Transverse colon (tissue), 4 donors: ENCODE results near the gene EML3. TPM values are rescaled to one million over a fixed set of nuclear protein-coding genes. Genes with fewer than 3 reads are reported as not detected.
"Not testable (repeated sequence)": the region's sequence is repeated elsewhere in the genome, so short reads cannot be mapped to it uniquely, and the experiment has no call there.

Source experiments
- DNase-seq: peaks from one replicate; pipeline ENCODE4 v3.0.0-alpha.2; 2019
- H3K27ac ChIP-seq, 4 donors: fragments of 200-600 bp; sonication (generic); 2 replicates each; pipeline ENCODE4 v1.5.1; 2016 to 2018; ENCODE audit warnings: inconsistent platforms in 4 of 4
- H3K27me3 ChIP-seq: fragments of 200-600 bp; sonication (generic); 2 replicates; pipeline ENCODE4 v1.5.1; 2017; ENCODE audit warnings: inconsistent platforms
- H3K36me3 ChIP-seq, 4 donors: fragments of 200-600 bp; sonication (generic); 2 replicates each; pipeline ENCODE4 v1.5.1; 2017 to 2019; ENCODE audit warnings: inconsistent platforms in 4 of 4
- H3K4me1 ChIP-seq, 4 donors: fragments of 200-600 bp; sonication (generic); 2 replicates each; pipeline ENCODE4 v1.5.1; 2017 to 2020; ENCODE audit warnings: inconsistent platforms in 4 of 4
- H3K4me3 ChIP-seq, 4 donors: fragments of 200-600 bp; sonication (generic); 1 replicate in 1 of 4; 2 replicates in 3 of 4; pipeline versions ENCODE4 v1.5.1 to v1.6.1; 2017 to 2019; ENCODE audit warnings: inconsistent platforms in 4 of 4
- H3K9me3 ChIP-seq, 2 donors: fragments of 200-600 bp; sonication (generic); 2 replicates each; pipeline ENCODE4 v1.5.1; 2017 to 2019; ENCODE audit warnings: inconsistent platforms in 2 of 2
- EP300 ChIP-seq: sonication (generic); formaldehyde crosslinking; IDR thresholded peaks from one replicate; pipeline ENCODE4 v1.6.1; 2017; ENCODE audit warnings: antibody characterized with exemption, low read depth
- POLR2A ChIP-seq: fragments of 450-650 bp; IDR thresholded peaks from one replicate; pipeline ENCODE4 v1.6.1; 2016; ENCODE audit warnings: antibody characterized with exemption, mild to moderate bottlenecking, moderate library complexity
- POLR2AphosphoS5 ChIP-seq, 3 donors: sonication (generic); formaldehyde crosslinking; IDR thresholded peaks; one replicate each; pipeline ENCODE4 v1.6.1; 2016; ENCODE audit warnings: antibody characterized with exemption in 3 of 3
- WGBS, 2 donors: methylation state at CpG; one replicate each; pipeline ENCODE4 v1.1.5; 2018; ENCODE audit warnings: low coverage in 1 of 2; 5-methylcytosine and 5-hydroxymethylcytosine counted together
- in situ Hi-C, 4 donors: fragments of 200-750 bp; cut with MboI; loops; one replicate each; pipeline versions ENCODE4 v1.15.0 to v1.15.1; 2017; ENCODE audit warnings: low sequenced_read_pairs in 3 of 4, low pct_ligation_motif_present in 1 of 4, low pct_unique_long_range_greater_than_20kb in 1 of 4
- intact Hi-C: fragments of 100-400 bp; cut with DNase I; formaldehyde crosslinking; loops from one replicate; pipeline ENCODE4 v1.15.1; 2023; ENCODE audit warnings: low total_unique reads
- total RNA-seq, 4 donors: library from RNA; depleted of rRNA; stranded (reverse); fragments of >200 nt; gene quantifications; one replicate each; pipeline ENCODE4 v1.1.0, GENCODE V29; 2016
- TF ChIP-seq, protein P1 (sequence below), 5 experiments: fragments of 200-600 bp in 3 of 5; fragments of 450-650 bp in 2 of 5; sonication (generic) in 3 of 5; IDR thresholded peaks; 1 replicate in 2 of 5; 2 replicates in 3 of 5; pipeline ENCODE4 v1.5.1; 2016 to 2017; ENCODE audit warnings: antibody characterized with exemption in 5 of 5, inconsistent platforms in 3 of 5, mild to moderate bottlenecking in 2 of 5, moderate library complexity in 1 of 5

The EML3 gene
- total RNA-seq, 4 donors from 2014 or later: 35.0 to 61.1 (median 44.9) TPM

DNA sequence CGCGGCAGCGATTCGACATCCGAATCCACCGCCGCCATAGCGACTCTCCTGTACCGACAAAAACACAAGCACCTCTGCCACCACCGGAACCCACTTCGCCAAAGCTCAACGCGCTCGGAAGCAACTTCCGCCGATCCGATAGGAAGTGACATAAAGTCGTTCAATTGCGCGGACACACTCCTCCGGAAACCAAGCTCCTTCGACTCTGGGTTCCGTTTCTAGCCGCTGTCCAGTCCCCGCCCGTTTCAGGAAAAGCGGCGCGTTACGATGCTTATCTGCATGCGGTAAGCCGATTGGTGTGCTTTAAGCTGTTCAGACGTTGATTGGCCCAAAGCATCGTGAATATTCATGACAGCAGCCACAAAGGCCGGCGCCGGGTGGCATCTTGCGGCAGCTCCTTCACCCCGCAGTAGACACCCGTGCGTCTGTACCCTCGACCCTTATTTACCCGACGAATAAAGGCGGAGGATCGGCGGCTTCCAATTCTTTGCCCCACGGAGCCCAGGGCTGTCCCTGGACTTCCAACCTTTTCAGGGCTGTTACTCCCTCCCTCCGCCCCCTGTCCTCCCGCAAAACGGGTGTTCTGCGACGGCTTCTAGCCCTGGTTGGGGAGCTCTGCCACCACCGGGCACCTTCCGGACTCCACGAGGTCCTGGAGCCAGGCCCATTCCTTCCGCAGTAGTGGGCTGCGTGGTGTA lies 21.0 kb downstream of the EML3 start, which contains the start of gene TUT1:
Gene TUT1, minus strand, starts transcription at position 76 of the 698 bp plus-strand sequence. Its CDS starts 38 bp downstream, at position 38.
- Histone ChIP-seq H3K9me3 (no peaks in the 10 kb centered on the region), H3K36me3 (peaks cover 0 to 45% (median 20%) of the 10 kb centered on the region in 4 donors), H3K27me3 (no peaks in the 10 kb centered on the region), H3K4me3 (peak within 1 kb of the TSS; percentile 44 to 76 (median 66)), H3K4me1 (peaks cover 16 to 37% (median 25%) of the 10 kb centered on the region in 4 donors), H3K27ac (peak within 1 kb of the TSS; percentile 93 to 98 (median 96))
- 0% methylated on average over 54 of the region's 58 CpGs; no CpG with 5 or more reads in 1 of the 2 donors for WGBS, 2 donors
- peak; percentile 97 for DNase-seq
- TF ChIP-seq EP300: no peak
- TF ChIP-seq, protein P1, sequence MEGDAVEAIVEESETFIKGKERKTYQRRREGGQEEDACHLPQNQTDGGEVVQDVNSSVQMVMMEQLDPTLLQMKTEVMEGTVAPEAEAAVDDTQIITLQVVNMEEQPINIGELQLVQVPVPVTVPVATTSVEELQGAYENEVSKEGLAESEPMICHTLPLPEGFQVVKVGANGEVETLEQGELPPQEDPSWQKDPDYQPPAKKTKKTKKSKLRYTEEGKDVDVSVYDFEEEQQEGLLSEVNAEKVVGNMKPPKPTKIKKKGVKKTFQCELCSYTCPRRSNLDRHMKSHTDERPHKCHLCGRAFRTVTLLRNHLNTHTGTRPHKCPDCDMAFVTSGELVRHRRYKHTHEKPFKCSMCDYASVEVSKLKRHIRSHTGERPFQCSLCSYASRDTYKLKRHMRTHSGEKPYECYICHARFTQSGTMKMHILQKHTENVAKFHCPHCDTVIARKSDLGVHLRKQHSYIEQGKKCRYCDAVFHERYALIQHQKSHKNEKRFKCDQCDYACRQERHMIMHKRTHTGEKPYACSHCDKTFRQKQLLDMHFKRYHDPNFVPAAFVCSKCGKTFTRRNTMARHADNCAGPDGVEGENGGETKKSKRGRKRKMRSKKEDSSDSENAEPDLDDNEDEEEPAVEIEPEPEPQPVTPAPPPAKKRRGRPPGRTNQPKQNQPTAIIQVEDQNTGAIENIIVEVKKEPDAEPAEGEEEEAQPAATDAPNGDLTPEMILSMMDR (IDR thresholded peaks at IDR 0.05): no peak
- peak; percentile 89 to 98 (median 98) for TF ChIP-seq POLR2AphosphoS5 (IDR thresholded peaks at IDR 0.05)
- TF ChIP-seq POLR2A: peak; percentile 92
- intact Hi-C loops: no loop called here
- in situ Hi-C loops: loop anchor here in 1 of 4 donors (10.0 to 25.0 kb wide), 2 partner anchors 103 to 271 kb away; no protein-coding TSS in a partner anchor

DNA sequence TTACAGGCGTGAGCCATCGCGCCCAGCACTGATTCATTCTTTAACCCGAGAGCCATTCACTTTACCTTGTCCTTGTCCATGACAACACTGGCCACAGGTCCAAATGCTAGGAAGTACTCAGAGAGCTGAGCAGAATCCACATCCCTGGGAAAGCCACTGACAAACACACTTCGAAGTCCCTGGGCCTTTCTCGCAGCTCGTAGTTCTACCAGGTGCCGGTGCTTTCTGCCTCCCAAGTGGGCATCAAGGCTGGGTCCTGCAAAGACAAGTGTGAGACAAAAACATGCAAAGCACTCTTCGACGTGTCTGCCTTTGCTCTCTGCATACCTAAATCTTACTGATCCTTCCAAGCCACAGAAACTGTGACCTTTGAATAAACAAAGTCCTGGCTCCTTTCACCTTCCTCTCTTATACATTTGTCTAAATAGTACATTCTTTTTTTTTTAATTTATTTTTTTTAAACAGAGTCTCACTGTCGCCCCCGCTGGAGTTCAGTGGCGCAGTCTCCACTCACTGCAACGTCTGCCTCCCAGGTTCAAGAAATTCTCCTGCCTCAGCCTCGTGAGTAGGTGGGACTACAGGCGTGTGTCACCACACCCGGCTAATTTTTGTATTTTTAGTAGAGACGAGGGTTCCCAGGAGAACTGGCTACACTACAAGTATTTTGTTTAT lies 23.5 kb downstream of the EML3 start:
- peaks cover 0 to 25% (median 12%) of the 10 kb centered on the region in 4 donors for H3K36me3 ChIP-seq
- H3K27ac ChIP-seq: no peak overlapping the region
- in situ Hi-C loops (loop anchor here in 1 of 4 donors (25.0 kb wide), 1 partner anchor 273 kb away; no protein-coding TSS in a partner anchor), intact Hi-C loops (no loop called here)
- WGBS, 2 donors: 44 to 69% methylated on average over 9 to 18 of the region's 18 CpGs
- TF ChIP-seq, protein P1 (IDR thresholded peaks at IDR 0.05): peak in 1 of 5 experiments; percentile 8
- no peak for TF ChIP-seq POLR2AphosphoS5 (IDR thresholded peaks at IDR 0.05)
- no peaks in the 10 kb centered on the region for H3K9me3 ChIP-seq
- H3K4me3 ChIP-seq: no peak overlapping the region
- no peak for DNase-seq
- no peaks in the 10 kb centered on the region for H3K27me3 ChIP-seq
- peaks cover 16 to 37% (median 25%) of the 10 kb centered on the region in 4 donors for H3K4me1 ChIP-seq

DNA sequence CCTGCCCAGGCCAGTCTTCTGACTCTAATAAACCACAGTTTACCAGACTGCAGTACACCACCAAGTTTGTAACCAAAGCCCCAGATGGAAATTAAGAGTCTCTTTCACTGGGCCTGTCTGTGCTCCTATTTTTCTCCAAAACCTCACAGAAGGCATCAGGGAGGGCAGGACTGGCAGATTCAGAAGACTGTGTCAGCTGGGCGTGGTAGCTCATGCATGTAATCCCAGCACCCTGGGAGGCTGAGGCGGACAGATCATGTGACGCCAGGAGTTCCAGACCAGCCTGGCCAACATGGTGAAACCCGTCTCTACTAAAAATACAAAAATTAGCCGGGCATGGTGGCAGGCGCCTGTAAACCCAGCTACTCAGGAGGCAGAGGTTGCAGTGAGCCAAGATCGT lies 27.2 kb downstream of the EML3 start:
- Histone ChIP-seq H3K36me3 (peaks cover 0 to 31% (median 10%) of the 10 kb centered on the region in 4 donors), H3K4me1 (peaks cover 3 to 12% (median 6%) of the 10 kb centered on the region in 4 donors)
- H3K4me3 ChIP-seq, DNase-seq, H3K27ac ChIP-seq, H3K9me3 ChIP-seq, H3K27me3 ChIP-seq, intact Hi-C loops: not testable (repeated sequence)
- 86% methylated on average over 7 of the region's 7 CpGs; no CpG with 5 or more reads in 1 of the 2 donors for WGBS, 2 donors
- in situ Hi-C loops: loop anchor here in 1 of 4 donors (25.0 kb wide), 1 partner anchor 277 kb away; no protein-coding TSS in a partner anchor

DNA sequence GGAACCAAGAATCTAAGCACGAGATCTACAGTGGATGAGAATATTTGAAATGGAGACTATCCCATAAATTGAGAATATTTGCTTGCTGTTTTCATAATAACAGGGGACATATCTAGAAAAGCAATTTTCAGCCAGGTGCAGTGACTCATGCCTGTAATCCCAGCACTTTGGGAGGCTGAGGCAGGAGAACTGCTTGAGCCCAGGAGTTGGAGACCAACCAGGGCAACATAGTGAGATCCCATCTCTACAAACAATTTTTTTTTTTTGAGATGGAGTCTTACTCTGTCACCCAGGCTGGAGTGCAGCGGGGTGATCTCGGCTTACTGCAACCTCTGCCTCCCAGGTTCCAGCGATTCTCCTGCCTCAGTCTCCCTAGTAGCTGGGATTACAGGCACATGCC lies 30.8 kb downstream of the EML3 start:
- not testable (repeated sequence) for DNase-seq

More for the DNA sequence above, 30.8 kb downstream of the EML3 start:
- H3K27me3 ChIP-seq, H3K4me3 ChIP-seq, H3K9me3 ChIP-seq, H3K4me1 ChIP-seq, intact Hi-C loops, H3K27ac ChIP-seq: not testable (repeated sequence)
- WGBS, 2 donors: 94 to 100% methylated on average over 3 to 4 of the region's 4 CpGs
- in situ Hi-C loops: loop anchor here in 1 of 4 donors (25.0 kb wide), 1 partner anchor 281 kb away; no protein-coding TSS in a partner anchor
- peaks cover 0 to 28% (median 2%) of the 10 kb centered on the region in 4 donors for H3K36me3 ChIP-seq
